ENCODE measurements around the gene UPF3B.

- TF ChIP-seq, protein P1, sequence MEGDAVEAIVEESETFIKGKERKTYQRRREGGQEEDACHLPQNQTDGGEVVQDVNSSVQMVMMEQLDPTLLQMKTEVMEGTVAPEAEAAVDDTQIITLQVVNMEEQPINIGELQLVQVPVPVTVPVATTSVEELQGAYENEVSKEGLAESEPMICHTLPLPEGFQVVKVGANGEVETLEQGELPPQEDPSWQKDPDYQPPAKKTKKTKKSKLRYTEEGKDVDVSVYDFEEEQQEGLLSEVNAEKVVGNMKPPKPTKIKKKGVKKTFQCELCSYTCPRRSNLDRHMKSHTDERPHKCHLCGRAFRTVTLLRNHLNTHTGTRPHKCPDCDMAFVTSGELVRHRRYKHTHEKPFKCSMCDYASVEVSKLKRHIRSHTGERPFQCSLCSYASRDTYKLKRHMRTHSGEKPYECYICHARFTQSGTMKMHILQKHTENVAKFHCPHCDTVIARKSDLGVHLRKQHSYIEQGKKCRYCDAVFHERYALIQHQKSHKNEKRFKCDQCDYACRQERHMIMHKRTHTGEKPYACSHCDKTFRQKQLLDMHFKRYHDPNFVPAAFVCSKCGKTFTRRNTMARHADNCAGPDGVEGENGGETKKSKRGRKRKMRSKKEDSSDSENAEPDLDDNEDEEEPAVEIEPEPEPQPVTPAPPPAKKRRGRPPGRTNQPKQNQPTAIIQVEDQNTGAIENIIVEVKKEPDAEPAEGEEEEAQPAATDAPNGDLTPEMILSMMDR (IDR thresholded peaks at IDR 0.05): no peak
- TF ChIP-seq POLR2AphosphoS5 (IDR thresholded peaks at IDR 0.05): no peak
These were observed 43.5 kb downstream of the UPF3B start for GRCh38 chrX:119809185-119809666.

Measured in sigmoid colon (tissue), 4 donors.